Suprapubic skin (tissue), 4 donors: ENCODE results near the gene NIPAL1. TPM values are rescaled to one million over a fixed set of nuclear protein-coding genes. Genes with fewer than 3 reads are reported as not detected.

ENCODE experiments used
- DNase-seq, 2 donors: peaks; one replicate each; pipeline ENCODE4 v3.0.0-alpha.2; 2019; ENCODE audit warnings: low spot score in 2 of 2
- H3K27ac ChIP-seq: fragments of 200-600 bp; sonication (generic); one replicate; pipeline ENCODE4 v1.5.1; 2019
- H3K27me3 ChIP-seq: fragments of 200-600 bp; sonication (generic); one replicate; pipeline ENCODE4 v1.5.1; 2019
- H3K36me3 ChIP-seq: fragments of 200-600 bp; sonication (generic); one replicate; pipeline ENCODE4 v1.5.1; 2019
- H3K4me1 ChIP-seq: fragments of 200-600 bp; sonication (generic); one replicate; pipeline ENCODE4 v1.5.1; 2019
- H3K4me3 ChIP-seq: fragments of 200-600 bp; sonication (generic); one replicate; pipeline ENCODE4 v1.5.1; 2019; ENCODE audit warnings: mild to moderate bottlenecking
- H3K9me3 ChIP-seq: fragments of 200-600 bp; sonication (generic); one replicate; pipeline ENCODE4 v1.5.1; 2019
- CTCF ChIP-seq, 2 donors: fragments of 200-600 bp in 1 of 2; fragments of 450-650 bp in 1 of 2; sonication (generic) in 1 of 2; IDR thresholded peaks; one replicate each; pipeline ENCODE4 v1.5.1; 2016 to 2019; ENCODE audit warnings: antibody characterized with exemption in 2 of 2, mild to moderate bottlenecking in 1 of 2, moderate library complexity in 1 of 2
- EP300 ChIP-seq: sonication (generic); formaldehyde crosslinking; IDR thresholded peaks from one replicate; pipeline ENCODE4 v1.6.1; 2017; ENCODE audit warnings: antibody characterized with exemption
- POLR2A ChIP-seq, 2 donors: fragments of 450-650 bp; IDR thresholded peaks; one replicate each; pipeline ENCODE4 v1.6.1; 2017; ENCODE audit warnings: antibody characterized with exemption in 2 of 2, mild to moderate bottlenecking in 2 of 2, moderate library complexity in 2 of 2
- POLR2AphosphoS5 ChIP-seq, 3 donors: sonication (generic); formaldehyde crosslinking; IDR thresholded peaks; one replicate each; pipeline ENCODE4 v1.6.1; 2017; ENCODE audit warnings: antibody characterized with exemption in 3 of 3
- WGBS: methylation state at CpG from one replicate; pipeline ENCODE4 v1.1.5; 2018; 5-methylcytosine and 5-hydroxymethylcytosine counted together
- total RNA-seq, 4 donors: library from RNA; depleted of rRNA; stranded (reverse); fragments of >200 nt; gene quantifications; one replicate each; pipeline ENCODE4 v1.1.0, GENCODE V29; 2016

Gene NIPAL1
- total RNA-seq, 4 donors from 2014 or later = 19.2 to 55.6 (median 27.2) TPM

GRCh38 chr4:48069026-48069425, 52.5 kb downstream of the NIPAL1 start:
- DNase-seq = no peak
- WGBS = 48% methylated on average over 2 of the region's 2 CpGs
- TF ChIP-seq POLR2A (IDR thresholded peaks at IDR 0.05) (no peak), POLR2AphosphoS5 (IDR thresholded peaks at IDR 0.05) (no peak), CTCF (IDR thresholded peaks at IDR 0.05) (no peak), EP300 (no peak)
- H3K9me3 ChIP-seq = no peaks in the 10 kb centered on the region
- no peaks in the 10 kb centered on the region for H3K27me3 ChIP-seq
- no peaks in the 10 kb centered on the region for H3K4me1 ChIP-seq
- H3K27ac ChIP-seq = no peak overlapping the region
- H3K36me3 ChIP-seq = no peaks in the 10 kb centered on the region
- no peak overlapping the region for H3K4me3 ChIP-seq

GRCh38 chr4:48071191-48071590, 54.6 kb downstream of the NIPAL1 start:
- WGBS = 76% methylated on average over 3 of the region's 3 CpGs

GRCh38 chr4:48073567-48074103, 57.1 kb downstream of the NIPAL1 start:
- H3K9me3 ChIP-seq = no peaks in the 10 kb centered on the region
- no peak for DNase-seq
- TF ChIP-seq POLR2A (IDR thresholded peaks at IDR 0.05) (no peak), CTCF (IDR thresholded peaks at IDR 0.05) (no peak), EP300 (no peak), POLR2AphosphoS5 (IDR thresholded peaks at IDR 0.05) (no peak)
- no peak overlapping the region for H3K4me3 ChIP-seq
- H3K4me1 ChIP-seq = no peaks in the 10 kb centered on the region
- no peaks in the 10 kb centered on the region for H3K27me3 ChIP-seq
- 53% methylated on average over 3 of the region's 3 CpGs for WGBS
- no peaks in the 10 kb centered on the region for H3K36me3 ChIP-seq
- no peak overlapping the region for H3K27ac ChIP-seq

More at GRCh38 chr4:48071191-48071590, 54.6 kb downstream of the NIPAL1 start:
- Histone ChIP-seq H3K4me3 (no peak overlapping the region), H3K9me3 (no peaks in the 10 kb centered on the region), H3K36me3 (no peaks in the 10 kb centered on the region), H3K27ac (no peak overlapping the region), H3K4me1 (no peaks in the 10 kb centered on the region), H3K27me3 (no peaks in the 10 kb centered on the region)
- TF ChIP-seq CTCF (IDR thresholded peaks at IDR 0.05) (no peak), POLR2A (IDR thresholded peaks at IDR 0.05) (no peak)
- DNase-seq = no peak

GRCh38 chr4:48074657-48075056, 58.1 kb downstream of the NIPAL1 start:
- Histone ChIP-seq H3K27ac (no peak overlapping the region), H3K4me1 (no peaks in the 10 kb centered on the region), H3K36me3 (no peaks in the 10 kb centered on the region), H3K27me3 (no peaks in the 10 kb centered on the region), H3K4me3 (no peak overlapping the region), H3K9me3 (no peaks in the 10 kb centered on the region)
- TF ChIP-seq CTCF (IDR thresholded peaks at IDR 0.05) (no peak), POLR2A (IDR thresholded peaks at IDR 0.05) (no peak), POLR2AphosphoS5 (IDR thresholded peaks at IDR 0.05) (no peak), EP300 (no peak)
- WGBS = 85% methylated on average over 1 of the region's 1 CpG
- no peak for DNase-seq

GRCh38 chr4:48078425-48078824, 61.9 kb downstream of the NIPAL1 start:
- Histone ChIP-seq H3K4me1 (no peaks in the 10 kb centered on the region), H3K9me3 (no peaks in the 10 kb centered on the region), H3K27me3 (no peaks in the 10 kb centered on the region), H3K27ac (no peak overlapping the region), H3K4me3 (no peak overlapping the region), H3K36me3 (no peaks in the 10 kb centered on the region)
- TF ChIP-seq POLR2AphosphoS5 (IDR thresholded peaks at IDR 0.05) (no peak), CTCF (IDR thresholded peaks at IDR 0.05) (no peak), EP300 (no peak), POLR2A (IDR thresholded peaks at IDR 0.05) (no peak)
- WGBS = 90% methylated on average over 2 of the region's 2 CpGs
- no peak for DNase-seq
